Hepatic stellate cell (primary cell): ENCODE measurements around the gene FAM20C.
"Not testable (repeated sequence)": the region's sequence is repeated elsewhere in the genome, so short reads cannot be mapped to it uniquely, and the experiment has no call there.

Source experiments
- DNase-seq: peaks from one replicate; pipeline ENCODE4 v3.0.0; 2011; ENCODE audit warnings: low spot score

FAM20C gene

DNA sequence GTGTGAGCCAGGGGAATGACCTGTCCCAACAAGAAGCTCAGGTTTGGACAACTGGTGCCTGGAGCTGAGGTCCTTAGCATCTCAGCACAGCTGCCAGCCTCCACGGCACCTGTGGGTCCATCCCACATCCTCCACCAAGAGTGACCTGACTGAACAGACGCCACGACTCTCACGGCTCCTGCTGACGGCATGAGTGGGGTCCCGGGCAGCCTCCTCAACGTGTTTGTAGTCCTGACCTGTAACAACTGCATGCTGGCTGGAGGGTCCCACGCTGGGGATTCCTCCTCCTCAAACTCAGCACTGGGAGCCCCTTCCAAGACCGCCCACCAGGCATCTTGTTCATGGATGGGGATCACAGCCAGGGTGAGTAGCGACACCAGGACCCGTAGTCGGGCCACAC, 36.2 kb downstream of the FAM20C start:
- DNase-seq = no peak

DNA sequence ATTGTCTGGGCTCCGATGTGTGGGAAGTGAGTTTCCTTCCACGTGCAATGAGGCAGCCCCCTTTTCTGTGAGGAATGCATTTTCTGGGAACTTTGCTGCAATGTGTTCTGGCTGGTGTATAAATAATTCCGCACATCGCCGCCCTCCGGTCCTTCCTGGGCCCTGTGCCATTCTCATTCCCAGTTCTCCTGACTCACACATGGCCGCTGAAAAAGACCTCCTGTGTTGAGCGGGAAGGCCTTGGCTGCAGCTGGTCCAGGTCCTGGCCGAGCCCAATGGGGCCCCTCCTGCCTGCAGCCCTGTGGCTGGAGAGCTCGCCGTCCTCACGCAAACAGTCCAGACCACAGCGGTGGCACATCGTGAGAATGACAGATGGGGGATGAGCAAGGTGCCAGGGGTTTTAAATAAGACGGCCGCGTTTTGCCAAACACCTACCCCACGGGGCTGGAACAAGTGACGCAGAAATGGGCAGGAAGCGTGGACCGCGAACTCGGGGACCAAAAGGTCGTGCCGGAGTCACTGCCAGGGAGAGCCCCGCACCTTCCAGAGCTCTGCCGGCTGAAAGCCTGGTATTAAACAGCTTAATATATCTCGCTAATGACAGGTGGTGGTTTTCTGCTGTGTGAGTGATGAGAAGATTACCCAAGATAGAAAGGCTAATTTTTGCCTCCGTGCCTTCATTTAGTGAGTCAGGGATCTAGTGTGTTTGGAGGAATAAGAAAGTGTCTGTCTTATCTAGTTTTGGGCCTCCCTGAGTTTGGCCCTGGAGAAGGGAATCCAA, 37.0 kb downstream of the FAM20C start:
- DNase-seq = peak; percentile 74

DNA sequence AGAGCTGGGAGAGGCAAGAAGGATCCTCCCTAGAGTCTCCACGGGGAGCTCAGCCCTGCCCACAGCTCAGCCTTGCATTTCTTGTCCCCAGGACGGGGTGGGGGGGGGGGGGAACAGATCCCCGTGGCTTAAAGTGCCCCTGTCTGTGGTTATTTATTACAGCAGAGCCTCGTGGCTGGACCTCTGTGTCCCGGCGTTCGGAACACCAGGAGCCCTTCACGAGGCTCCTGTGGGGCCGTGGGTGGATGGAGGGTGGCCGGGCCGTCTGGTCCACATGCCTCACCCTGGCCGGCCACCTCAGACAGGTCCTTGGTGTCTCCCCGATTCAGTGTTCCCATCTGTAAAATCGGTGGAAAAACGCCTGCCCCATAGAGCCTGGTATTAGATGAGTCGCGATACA, 37.9 kb downstream of the FAM20C start:
- no peak for DNase-seq

- DNase-seq = no peak
Observed at GRCh38 chr7:231030-231857, 38.9 kb downstream of the FAM20C start.

DNA sequence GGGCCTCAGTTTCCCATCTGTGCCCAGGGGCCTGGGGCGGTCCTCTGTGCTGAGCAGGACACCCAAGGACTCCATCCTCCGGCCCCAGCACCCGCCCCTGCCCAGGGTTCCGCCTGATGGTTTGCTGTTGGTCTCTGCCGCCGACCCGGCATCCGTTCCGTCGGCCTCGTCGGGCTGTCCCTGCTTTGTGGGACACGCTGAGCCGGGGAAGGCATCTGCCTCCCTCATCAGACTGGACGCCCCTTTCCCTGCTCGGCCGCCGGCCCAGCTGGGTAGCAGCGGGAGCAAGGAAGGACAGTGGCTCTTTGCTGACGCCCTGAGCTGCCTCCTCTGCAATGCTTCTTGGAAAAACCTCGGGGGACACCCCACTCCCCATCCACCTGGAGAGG, 39.5 kb downstream of the FAM20C start:
- DNase-seq = no peak

DNA sequence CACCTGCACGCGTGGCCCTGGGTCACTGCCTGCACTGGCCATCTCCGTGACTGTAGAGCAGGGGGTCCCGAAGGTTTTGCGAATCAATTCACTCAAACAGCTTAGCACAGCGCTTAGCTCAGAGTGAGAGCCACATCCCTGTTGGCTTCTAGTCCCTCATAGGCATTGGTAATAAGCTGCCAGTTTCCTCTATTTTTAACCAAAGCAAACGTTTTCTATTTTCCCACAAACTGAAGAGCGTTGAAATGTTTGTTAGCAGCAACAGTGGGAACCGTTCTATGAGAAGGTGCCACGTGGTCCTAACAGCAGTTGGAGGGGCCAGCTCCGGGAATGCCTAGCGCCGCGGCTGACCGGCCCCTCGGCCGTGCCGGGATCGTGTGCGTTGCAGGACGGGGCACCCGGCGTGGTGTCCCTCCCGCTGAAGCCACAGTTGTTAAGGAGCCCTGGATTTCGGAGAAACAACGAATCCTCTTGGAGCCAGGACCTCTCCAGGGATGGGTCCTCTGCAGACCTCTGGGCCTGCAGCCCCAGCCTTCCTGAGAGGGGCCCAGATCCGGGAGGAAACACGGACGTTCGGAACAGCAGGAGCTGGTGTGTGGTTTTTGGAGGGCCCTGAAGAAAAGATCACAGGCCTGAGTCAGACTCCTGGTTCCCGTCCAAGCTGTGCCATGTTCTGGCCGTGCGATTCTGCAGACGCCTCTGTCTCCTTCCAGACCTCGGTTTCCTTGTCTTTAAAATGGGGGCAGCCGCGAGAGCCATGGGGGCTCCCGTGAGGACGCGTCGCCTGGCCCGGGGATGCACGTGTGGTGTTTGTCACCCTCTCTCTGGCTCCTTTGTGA, 40.3 kb downstream of the FAM20C start:
- peak; percentile 91 for DNase-seq

DNA sequence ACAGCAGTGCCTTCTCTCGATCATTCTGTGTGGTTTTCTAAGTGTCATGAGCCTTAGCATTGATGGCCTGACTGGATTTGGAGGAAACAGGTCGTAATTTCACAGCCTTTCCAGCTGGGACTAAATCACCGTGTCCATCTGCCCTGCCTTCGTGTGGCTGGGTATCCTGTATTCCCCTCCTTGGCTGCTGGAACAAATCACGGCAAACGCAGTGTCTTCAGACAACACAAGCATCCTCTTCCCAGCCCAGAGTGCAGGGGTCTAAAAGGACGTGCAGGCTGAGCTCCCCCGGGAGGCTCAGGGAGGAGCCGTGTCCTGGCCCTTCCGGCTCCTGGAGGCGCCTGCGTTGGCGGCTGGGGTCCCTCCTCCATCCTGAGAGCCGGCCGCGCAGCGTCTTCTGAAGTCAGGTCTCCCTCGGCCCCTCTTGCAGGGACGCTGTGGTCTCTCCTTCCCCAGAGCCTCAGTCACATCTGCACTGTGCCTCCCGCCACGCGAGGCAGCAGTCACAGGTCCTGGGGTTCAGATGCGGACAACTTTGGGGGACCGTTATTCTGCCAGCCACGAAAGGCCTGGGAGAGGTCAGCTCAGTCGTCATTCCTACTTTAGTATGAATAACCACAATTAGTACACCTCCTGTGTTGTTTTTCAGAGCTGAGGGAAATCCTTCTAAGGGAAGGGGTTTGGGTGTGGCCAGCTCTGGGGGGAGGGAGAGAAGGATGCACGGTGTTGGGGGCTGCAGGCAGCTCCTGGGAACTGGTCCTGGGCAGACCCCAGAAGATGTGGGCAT, 41.1 kb downstream of the FAM20C start:
- peak; percentile 53 for DNase-seq

GRCh38 chr7:234051-234707, 41.8 kb downstream of the FAM20C start:
- DNase-seq = peak; percentile 64

- peak; percentile 78 for DNase-seq
Observed at GRCh38 chr7:234708-235553, 42.6 kb downstream of the FAM20C start.

- no peak for DNase-seq
Observed at GRCh38 chr7:235576-236395, 43.4 kb downstream of the FAM20C start.

- DNase-seq = no peak
Observed at GRCh38 chr7:236967-237366, 44.6 kb downstream of the FAM20C start.

DNA sequence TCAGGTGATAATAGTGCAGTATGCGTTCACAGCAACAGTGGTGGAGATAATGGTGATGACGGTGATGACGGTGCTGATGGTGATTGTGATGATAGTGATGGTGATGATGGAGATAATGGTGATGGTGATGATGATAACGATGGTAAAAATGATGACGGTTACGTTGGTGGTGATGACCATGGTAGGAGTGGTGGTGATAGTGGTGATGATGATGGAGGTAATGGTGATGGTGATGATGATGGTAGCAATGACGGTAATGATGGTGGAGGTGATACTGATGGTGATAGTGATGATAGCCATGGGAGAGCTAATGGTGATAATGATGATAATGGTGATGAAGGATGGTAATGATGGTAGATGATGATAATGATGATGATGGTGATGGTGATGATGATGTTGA, 45.0 kb downstream of the FAM20C start:
- DNase-seq = no peak

- DNase-seq = no peak
Observed at GRCh38 chr7:240146-240676, 47.8 kb downstream of the FAM20C start.

GRCh38 chr7:240887-241421, 48.6 kb downstream of the FAM20C start:
- no peak for DNase-seq

- DNase-seq = no peak
Observed at GRCh38 chr7:241513-241912, 49.1 kb downstream of the FAM20C start.

GRCh38 chr7:242826-243579, 50.6 kb downstream of the FAM20C start:
- DNase-seq = not testable (repeated sequence)

DNA sequence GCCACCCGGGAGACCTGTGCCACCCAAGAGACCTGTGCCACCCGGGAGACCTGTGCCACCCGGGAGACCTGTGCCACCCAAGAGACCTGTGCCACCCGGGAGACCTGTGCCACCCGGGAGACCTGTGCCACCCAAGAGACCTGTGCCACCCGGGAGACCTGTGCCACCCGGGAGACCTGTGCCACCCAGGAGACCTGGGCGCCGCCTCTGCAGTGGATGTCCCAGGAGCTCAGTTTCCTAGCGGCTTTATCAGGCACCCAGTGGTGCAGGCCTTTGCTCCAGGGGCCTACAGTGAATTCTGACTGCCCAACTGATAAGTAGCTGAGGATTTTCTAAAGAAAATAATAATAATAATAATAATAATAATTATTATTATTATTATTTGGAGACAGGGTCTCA, 51.2 kb downstream of the FAM20C start:
- DNase-seq = not testable (repeated sequence)

DNA sequence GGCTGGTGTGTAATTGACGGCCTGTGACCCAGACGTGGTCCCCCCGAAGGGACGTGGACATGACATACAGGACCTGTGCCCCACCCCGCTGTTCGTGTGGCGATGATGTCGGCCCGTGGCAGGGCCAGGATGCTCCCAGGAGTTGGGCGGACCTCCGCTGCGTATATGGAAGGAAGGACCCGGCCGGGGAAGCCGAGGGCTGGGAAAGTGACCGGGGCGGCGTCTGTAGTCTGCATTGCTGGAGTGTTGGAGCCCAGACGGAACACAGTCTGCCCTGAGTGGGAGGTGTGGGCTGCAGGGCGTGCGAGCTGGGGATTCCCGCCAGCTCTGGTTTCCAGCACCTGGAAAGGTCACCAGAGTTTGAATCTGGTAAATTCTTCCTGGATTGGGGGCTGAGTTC, 52.6 kb downstream of the FAM20C start:
- no peak for DNase-seq
